AG09319 (cell line): ENCODE measurements around the gene MEI4.

ENCODE experiments used
- DNase-seq: peaks from one replicate; pipeline ENCODE4 v3.0.0-alpha.2; 2010; ENCODE audit warnings: low read depth; ENCODE audit errors: extremely low read depth
- CTCF ChIP-seq: IDR thresholded peaks from 2 replicates; pipeline ENCODE4 v1.5.1; 2011; ENCODE audit warnings: low read depth, mild to moderate bottlenecking, inconsistent platforms, low read length, moderate library complexity

MEI4 gene, protein sequence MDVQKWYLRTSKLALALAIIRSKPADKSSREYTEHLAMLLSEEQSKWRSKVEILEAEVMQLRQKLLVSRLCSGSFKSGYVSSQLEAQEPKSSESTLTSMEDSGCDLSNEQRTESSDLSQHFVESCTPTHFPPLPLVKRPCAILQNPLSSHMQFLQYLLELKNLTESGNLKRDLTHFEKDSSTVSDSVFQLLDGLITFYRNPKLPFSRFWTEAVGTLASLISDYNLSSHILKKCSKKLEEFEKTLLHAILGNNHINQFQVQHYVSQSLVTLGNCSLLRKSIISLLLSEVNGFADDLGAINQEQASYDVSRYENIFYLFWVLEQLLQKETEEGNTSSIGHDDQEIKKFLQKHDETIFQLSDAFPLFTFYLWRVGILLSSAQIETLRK

DNA sequence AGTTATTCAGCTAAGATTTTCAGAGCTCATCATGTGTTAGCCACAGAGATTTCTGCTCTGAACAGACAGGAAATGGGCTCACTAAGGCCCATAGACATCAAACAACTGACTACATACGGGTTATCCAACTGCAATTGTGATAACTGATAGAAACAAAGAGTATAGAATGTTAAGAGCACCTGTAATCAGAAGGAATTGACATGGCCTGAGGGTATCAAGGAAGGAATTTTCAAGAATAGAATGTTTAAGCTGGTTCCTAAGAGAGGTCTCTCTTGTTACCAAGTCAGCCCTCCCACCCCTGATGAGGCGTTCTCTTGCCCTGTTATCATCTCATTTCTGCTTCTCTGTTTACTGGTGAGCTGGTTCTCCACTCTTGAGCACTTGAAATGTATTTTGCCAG lies at the start of gene MEI4:
Gene MEI4 (plus strand): TSS at position 301 of the 400 bp plus-strand sequence. CDS start 37,633 bp downstream, outside the sequence.
- no peak for TF ChIP-seq CTCF
- DNase-seq, result no peak

DNA sequence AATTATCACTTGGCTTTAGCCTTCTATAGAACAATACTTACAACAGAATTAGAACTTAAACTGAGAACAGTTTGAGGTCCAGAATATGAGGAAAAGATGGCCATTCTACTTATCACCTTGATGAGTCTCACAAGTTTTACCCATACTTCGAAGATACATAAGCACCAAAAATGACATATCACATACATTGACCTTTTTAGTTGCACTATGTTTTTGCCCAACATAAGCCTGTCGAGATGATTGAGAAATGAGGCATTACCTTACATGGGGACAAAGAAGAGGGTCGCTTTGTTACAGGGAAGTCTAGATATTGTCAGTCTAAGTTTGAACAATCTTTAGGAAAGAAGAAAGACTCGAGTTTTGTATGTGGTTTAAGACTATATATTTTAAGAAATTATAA lies 48.4 kb upstream of the MEI4 start:
- TF ChIP-seq CTCF, result no peak
- no peak for DNase-seq

DNA sequence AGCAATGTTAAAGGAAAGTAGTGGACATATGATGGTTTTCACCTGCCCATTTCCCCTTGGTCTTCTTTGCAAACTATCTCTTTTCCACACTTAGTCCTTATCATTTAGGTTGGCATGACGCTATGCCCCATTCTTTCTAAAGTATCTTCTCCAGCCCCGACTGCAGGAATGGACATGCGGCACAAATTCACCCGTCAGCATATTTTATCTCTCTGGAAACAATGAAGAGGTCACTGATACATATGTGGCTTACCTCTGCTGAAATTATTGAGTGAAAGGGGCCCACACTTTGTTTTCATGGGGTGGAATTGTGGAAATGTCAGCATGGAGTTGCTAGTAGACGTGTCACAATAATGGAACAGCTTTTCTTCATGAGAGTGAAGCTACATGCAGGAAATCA lies 45.8 kb upstream of the MEI4 start:
- DNase-seq, result no peak
- TF ChIP-seq CTCF, result no peak

DNA sequence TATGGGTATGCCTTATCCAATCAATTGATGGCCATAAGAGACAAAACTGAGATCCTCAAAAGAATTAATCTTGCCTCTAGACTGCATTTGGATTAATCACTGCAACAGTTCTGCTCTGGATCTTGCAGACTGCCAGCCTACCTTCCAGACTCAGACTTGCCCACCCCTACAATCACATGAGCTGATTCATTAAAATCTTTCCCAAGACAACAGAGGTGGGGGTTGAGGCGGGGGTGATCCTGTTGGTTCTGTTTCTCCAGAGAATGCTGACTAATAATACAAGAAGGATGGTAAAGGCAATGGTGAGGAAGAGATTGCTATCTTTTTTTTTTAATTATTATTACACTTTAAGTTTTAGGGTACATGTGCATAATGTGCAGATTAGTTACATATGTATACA lies 43.7 kb upstream of the MEI4 start:
- no peak for DNase-seq
- no peak for TF ChIP-seq CTCF

DNA sequence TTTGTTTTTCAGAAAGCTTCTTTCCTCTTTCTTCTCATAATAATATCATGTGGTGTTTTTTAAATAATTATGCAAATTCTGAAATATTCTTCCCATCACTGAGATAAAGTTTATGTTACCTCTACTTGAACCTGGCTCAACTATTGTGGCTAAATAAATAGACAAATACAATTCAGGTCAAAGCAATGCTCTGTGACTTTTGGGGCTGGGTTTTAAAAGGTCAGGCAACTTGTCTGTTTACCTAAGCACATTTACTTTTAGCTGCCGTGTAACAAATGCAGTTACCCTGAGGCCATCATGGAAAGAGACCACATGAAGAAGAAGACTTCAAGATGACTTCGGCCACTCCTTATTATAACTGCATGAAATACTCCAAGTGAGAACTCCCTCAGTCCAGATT lies 33.7 kb upstream of the MEI4 start:
- no peak for DNase-seq
- no peak for TF ChIP-seq CTCF

- no peak for DNase-seq
- TF ChIP-seq CTCF, result no peak
These were observed 32.5 kb upstream of the MEI4 start for GRCh38 chr6:77620278-77620882.

GRCh38 chr6:77624515-77624914 lies 28.3 kb upstream of the MEI4 start:
- no peak for TF ChIP-seq CTCF
- DNase-seq, result no peak
